ENCODE results near the gene EZR. TPM values are rescaled to one million over a fixed set of nuclear protein-coding genes. Genes with fewer than 3 reads are reported as not detected.
A peak's percentile ranks its signal among the peaks of the same experiment; 100 is the strongest.

Gene EZR
- total RNA-seq, 1 donor from 2014 or later, result 254 TPM

DNA sequence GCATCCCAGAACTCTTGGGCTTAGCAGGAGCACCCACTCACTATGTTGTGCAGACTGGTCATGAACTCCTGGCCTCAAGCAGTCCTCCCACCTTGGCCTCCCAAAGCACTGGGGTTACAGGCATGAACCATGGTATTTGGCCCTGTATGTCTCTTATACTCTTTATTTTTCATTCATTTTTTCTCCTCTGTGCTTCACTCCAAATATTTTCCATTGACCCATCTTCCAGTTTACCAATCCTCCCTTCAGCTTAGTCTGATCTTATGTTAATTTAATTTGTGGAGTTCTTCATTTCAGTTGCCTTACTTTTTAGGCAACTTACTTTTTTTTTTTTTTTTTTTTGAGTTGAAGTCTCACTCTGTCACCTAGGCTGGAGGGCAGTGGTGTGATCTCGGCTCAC, 79.5 kb downstream of the EZR start:
- DNase-seq (no peak), ATAC-seq (no peak)
- no peak overlapping the region for H3K4me3 ChIP-seq
- H3K36me3 ChIP-seq, result peaks cover 7% of the 10 kb centered on the region
- H3K27ac ChIP-seq, result no peak overlapping the region
- H3K27me3 ChIP-seq (ENCODE audit: low read depth), result no peaks in the 10 kb centered on the region
- H3K9me3 ChIP-seq, result peaks cover 6% of the 10 kb centered on the region
- H3K4me1 ChIP-seq, result no peaks in the 10 kb centered on the region
- intact Hi-C loops (cut with DNase I), result no loop called here
- TF ChIP-seq, protein P1, sequence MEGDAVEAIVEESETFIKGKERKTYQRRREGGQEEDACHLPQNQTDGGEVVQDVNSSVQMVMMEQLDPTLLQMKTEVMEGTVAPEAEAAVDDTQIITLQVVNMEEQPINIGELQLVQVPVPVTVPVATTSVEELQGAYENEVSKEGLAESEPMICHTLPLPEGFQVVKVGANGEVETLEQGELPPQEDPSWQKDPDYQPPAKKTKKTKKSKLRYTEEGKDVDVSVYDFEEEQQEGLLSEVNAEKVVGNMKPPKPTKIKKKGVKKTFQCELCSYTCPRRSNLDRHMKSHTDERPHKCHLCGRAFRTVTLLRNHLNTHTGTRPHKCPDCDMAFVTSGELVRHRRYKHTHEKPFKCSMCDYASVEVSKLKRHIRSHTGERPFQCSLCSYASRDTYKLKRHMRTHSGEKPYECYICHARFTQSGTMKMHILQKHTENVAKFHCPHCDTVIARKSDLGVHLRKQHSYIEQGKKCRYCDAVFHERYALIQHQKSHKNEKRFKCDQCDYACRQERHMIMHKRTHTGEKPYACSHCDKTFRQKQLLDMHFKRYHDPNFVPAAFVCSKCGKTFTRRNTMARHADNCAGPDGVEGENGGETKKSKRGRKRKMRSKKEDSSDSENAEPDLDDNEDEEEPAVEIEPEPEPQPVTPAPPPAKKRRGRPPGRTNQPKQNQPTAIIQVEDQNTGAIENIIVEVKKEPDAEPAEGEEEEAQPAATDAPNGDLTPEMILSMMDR (IDR thresholded peaks at IDR 0.05), result no peak

DNA sequence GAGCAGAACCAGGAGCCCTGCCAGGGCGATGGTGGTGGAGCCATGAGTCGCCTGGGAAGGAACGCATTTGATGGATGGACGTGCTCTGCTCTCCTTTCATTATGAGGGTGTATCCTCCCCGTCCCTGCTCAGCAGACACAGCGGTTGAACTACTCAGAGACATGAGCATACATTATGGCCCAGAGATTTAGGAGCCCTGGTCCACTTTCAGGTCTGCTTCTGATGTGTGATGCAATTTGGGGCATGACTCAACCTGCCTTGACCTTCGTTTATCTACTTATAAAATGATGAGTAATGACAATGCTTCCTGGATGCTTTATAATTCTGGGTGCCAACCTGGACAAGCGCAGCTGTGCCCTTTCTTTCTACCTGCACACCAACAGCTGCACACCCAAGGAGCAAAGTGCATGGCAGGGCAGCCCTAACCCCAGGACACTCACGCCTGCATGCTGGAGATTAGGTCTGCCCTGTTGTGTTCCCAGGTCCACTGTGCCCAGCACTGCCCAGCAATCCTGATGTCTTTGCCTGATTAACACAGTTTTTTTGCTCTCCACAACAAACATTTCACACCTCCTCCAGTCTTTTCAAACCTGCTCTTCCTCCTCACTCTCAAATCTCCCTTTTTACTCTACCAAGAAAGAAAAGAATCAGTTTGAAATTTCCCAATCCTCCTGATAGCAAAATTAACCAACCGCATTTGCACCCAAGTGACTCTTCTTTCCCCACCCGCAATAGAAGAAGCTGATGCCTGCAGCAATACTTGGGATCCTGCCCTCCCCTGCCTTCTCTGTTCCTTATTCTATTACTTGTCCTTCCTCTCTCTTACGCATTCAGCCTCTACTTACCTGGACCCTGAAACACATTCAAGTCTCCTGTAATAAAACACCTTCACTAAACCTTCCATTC, 81.2 kb downstream of the EZR start:
- ATAC-seq (peak in 1 of 2 donors; percentile 42), DNase-seq (no peak)
- H3K4me3 ChIP-seq, result no peak overlapping the region
- peaks cover 7% of the 10 kb centered on the region for H3K36me3 ChIP-seq
- intact Hi-C loops (cut with DNase I), result no loop called here
- no peaks in the 10 kb centered on the region for H3K27me3 ChIP-seq (ENCODE audit: low read depth)
- no peaks in the 10 kb centered on the region for H3K4me1 ChIP-seq
- H3K27ac ChIP-seq, result no peak overlapping the region
- H3K9me3 ChIP-seq, result peaks cover 6% of the 10 kb centered on the region
- TF ChIP-seq, protein P1 (IDR thresholded peaks at IDR 0.05), result no peak

GRCh38 chr6:158737082-158737709, 82.0 kb downstream of the EZR start:
- TF ChIP-seq, protein P1 (IDR thresholded peaks at IDR 0.05), result no peak
- no peaks in the 10 kb centered on the region for H3K4me1 ChIP-seq
- intact Hi-C loops (cut with DNase I), result no loop called here
- no peak overlapping the region for H3K27ac ChIP-seq
- peaks cover 6% of the 10 kb centered on the region for H3K9me3 ChIP-seq
- DNase-seq (no peak), ATAC-seq (no peak)
- peaks cover 4% of the 10 kb centered on the region for H3K36me3 ChIP-seq
- H3K27me3 ChIP-seq (ENCODE audit: low read depth), result no peaks in the 10 kb centered on the region
- H3K4me3 ChIP-seq, result no peak overlapping the region

DNA sequence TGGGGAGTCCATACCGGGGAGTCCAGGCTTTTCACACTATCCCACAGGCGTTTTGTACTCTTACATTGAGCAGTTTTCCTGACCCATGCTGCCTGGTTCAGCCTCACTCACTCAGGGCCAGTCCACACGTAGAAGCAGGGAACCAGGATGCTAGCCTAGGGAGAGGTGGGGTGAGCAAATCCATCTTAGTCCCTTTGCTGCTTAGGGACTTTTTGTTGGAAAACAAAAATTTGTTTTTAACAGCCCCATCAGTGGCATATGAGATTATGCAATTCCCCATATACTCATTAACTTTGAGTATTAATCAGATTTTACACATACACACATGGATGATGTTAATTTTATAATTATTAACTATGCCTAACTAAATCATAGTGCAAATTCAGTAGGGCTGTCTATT, 84.2 kb downstream of the EZR start:
- intact Hi-C loops (cut with DNase I), result no loop called here
- Histone ChIP-seq H3K4me1 (no peaks in the 10 kb centered on the region), H3K4me3 (no peak overlapping the region), H3K27ac (no peak overlapping the region), H3K27me3 (ENCODE audit: low read depth) (no peaks in the 10 kb centered on the region), H3K9me3 (peaks cover 6% of the 10 kb centered on the region), H3K36me3 (peaks cover 4% of the 10 kb centered on the region)
- TF ChIP-seq, protein P1 (IDR thresholded peaks at IDR 0.05), result no peak
- DNase-seq (no peak), ATAC-seq (no peak)

GRCh38 chr6:158730541-158730907, 88.6 kb downstream of the EZR start:
- Histone ChIP-seq H3K4me3 (no peak overlapping the region), H3K4me1 (no peaks in the 10 kb centered on the region), H3K27me3 (ENCODE audit: low read depth) (no peaks in the 10 kb centered on the region), H3K9me3 (no peaks in the 10 kb centered on the region), H3K36me3 (no peaks in the 10 kb centered on the region), H3K27ac (no peak overlapping the region)
- DNase-seq (no peak), ATAC-seq (no peak)
- intact Hi-C loops (cut with DNase I), result no loop called here
- TF ChIP-seq, protein P1 (IDR thresholded peaks at IDR 0.05), result no peak

All from lower lobe of right lung (tissue), 2 donors.